Lower leg skin (tissue), 3 donors: Measurements from ENCODE around the gene CMSS1.

Experiments
- CTCF ChIP-seq, 3 donors: fragments of 450-650 bp; IDR thresholded peaks; one replicate each; pipeline ENCODE4 v1.5.1; 2016; ENCODE audit warnings: antibody characterized with exemption in 3 of 3, mild to moderate bottlenecking in 3 of 3, moderate library complexity in 2 of 3
- POLR2A ChIP-seq, 2 donors: fragments of 450-650 bp; IDR thresholded peaks; one replicate each; pipeline ENCODE4 v1.6.1; 2016 to 2017; ENCODE audit warnings: antibody characterized with exemption in 2 of 2, mild to moderate bottlenecking in 1 of 2, moderate library complexity in 1 of 2

GRCh38 chr3:100045696-100046095 is 228.0 kb downstream of the CMSS1 start:
- no peak for TF ChIP-seq POLR2A (IDR thresholded peaks at IDR 0.05)
- no peak for TF ChIP-seq CTCF (IDR thresholded peaks at IDR 0.05)
